Esophagus squamous epithelium (tissue), 5 donors: ENCODE data around the gene LDAH. TPM values are rescaled to one million over a fixed set of nuclear protein-coding genes. Genes with fewer than 3 reads are reported as not detected.

Experiments
- DNase-seq: peaks from one replicate; lab custom pipeline; 2025; lab: John Stamatoyannopoulos, UW
- H3K27ac ChIP-seq, 4 donors: fragments of 200-600 bp; sonication (generic); one replicate each; pipeline ENCODE4 v1.5.1; 2016 to 2019; ENCODE audit warnings: mild to moderate bottlenecking in 1 of 4
- H3K27me3 ChIP-seq, 4 donors: fragments of 200-600 bp; sonication (generic); 1 replicate in 3 of 4; 2 replicates in 1 of 4; pipeline versions ENCODE4 v1.5.1 to v1.6.0; 2017 to 2021; ENCODE audit warnings: antibody characterized with exemption in 1 of 4
- H3K36me3 ChIP-seq, 3 donors: fragments of 200-600 bp; sonication (generic); one replicate each; pipeline ENCODE4 v1.5.1; 2016 to 2019
- H3K4me1 ChIP-seq, 3 donors: fragments of 200-600 bp; sonication (generic); one replicate each; pipeline ENCODE4 v1.5.1; 2017 to 2019
- H3K4me3 ChIP-seq, 4 donors: fragments of 200-600 bp; sonication (generic); 1 replicate in 3 of 4; 2 replicates in 1 of 4; pipeline ENCODE4 v1.5.1; 2016 to 2019; ENCODE audit warnings: mild to moderate bottlenecking in 2 of 4, moderate library complexity in 1 of 4
- H3K9me3 ChIP-seq, 3 donors: fragments of 200-600 bp; sonication (generic); one replicate each; pipeline ENCODE4 v1.5.1; 2016 to 2019
- POLR2A ChIP-seq, 4 donors: fragments of 450-650 bp; IDR thresholded peaks; one replicate each; pipeline ENCODE4 v1.6.1; 2017; ENCODE audit warnings: antibody characterized with exemption in 4 of 4, mild to moderate bottlenecking in 4 of 4, moderate library complexity in 3 of 4
- WGBS, 2 donors: methylation state at CpG; one replicate each; pipeline ENCODE4 v1.1.5; 2018; 5-methylcytosine and 5-hydroxymethylcytosine counted together
- intact Hi-C: fragments of 100-400 bp; cut with DNase I; formaldehyde crosslinking; loops from one replicate; pipeline ENCODE4 v1.15.0; 2022
- total RNA-seq, 4 donors: library from RNA; depleted of rRNA; stranded (reverse); fragments of >200 nt; gene quantifications; one replicate each; pipeline ENCODE4 v1.1.0, GENCODE V29; 2016
- TF ChIP-seq, protein P1 (sequence below), 6 experiments: fragments of 450-650 bp in 4 of 6; fragments of 200-600 bp in 2 of 6; sonication (generic) in 2 of 6; IDR thresholded peaks; one replicate each; pipeline ENCODE4 v1.5.1; 2016 to 2019; ENCODE audit warnings: antibody characterized with exemption in 6 of 6, mild to moderate bottlenecking in 4 of 6, moderate library complexity in 4 of 6
- donor health status: DM: yes; HTN: yes; CAD: no.

Gene LDAH
- 10 to 100 TPM in 1 of 4 donors, 1 to 10 TPM in 3; 5.8 to 12.4 (median 8.5) TPM for total RNA-seq

DNA sequence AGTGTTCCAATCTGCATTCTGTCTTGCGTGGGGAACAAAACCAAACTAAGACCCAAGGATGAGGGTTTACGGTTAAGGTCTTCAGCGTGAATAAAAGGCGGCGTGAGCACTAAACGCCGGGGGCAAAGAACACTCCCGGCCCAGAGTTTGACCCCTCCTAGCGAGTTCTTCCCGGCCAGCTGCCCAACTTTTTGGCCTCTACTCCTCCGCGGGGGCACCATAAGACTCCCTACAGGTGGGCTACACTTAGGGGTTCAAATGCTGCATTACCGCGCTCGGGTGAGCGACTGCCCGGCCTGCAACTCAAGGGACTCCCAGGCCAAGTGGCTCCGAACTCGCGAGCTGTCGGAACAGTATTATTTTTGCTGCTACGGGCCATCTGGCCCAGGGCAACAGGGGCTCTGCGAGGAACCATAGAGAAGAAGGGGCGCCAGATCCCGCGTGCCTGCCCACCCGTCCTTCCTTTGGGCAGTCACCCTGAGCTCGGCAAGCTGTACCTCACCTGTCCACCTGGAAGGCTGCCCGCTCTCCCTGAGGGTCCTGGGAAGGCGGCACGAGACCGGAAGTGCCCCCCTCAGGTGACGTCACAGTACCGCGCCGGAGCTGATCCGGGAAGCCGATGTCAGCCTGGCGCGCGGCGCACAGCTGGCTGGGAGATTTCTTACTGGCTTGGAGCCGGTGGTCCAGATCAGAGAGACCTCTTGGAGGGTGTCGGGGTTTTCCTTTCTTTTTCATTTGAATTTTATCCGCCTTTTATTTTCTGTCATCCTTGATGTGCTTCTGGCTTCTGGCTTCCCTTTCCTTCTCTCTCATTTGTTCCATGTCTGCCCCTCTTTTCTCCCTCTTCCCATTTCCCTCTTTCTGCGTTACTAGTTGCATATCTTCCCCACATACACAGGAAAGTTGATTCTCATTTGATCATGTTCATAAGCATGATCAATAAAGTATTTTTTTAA, at the start of gene LDAH:
LDAH (minus strand) TSS at position 567 of the 956 bp plus-strand sequence. CDS start 21,638 bp downstream, outside the sequence.
- TF ChIP-seq, protein P1, sequence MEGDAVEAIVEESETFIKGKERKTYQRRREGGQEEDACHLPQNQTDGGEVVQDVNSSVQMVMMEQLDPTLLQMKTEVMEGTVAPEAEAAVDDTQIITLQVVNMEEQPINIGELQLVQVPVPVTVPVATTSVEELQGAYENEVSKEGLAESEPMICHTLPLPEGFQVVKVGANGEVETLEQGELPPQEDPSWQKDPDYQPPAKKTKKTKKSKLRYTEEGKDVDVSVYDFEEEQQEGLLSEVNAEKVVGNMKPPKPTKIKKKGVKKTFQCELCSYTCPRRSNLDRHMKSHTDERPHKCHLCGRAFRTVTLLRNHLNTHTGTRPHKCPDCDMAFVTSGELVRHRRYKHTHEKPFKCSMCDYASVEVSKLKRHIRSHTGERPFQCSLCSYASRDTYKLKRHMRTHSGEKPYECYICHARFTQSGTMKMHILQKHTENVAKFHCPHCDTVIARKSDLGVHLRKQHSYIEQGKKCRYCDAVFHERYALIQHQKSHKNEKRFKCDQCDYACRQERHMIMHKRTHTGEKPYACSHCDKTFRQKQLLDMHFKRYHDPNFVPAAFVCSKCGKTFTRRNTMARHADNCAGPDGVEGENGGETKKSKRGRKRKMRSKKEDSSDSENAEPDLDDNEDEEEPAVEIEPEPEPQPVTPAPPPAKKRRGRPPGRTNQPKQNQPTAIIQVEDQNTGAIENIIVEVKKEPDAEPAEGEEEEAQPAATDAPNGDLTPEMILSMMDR (IDR thresholded peaks at IDR 0.05): peak in 1 of 6 experiments; percentile 28
- peak in 2 of 4 donors; percentile 22 to 60 for TF ChIP-seq POLR2A (IDR thresholded peaks at IDR 0.05)
- DNase-seq: peak; percentile 46
- Histone ChIP-seq H3K36me3 (no peaks in the 10 kb centered on the region), H3K4me3 (peak within 1 kb of the TSS; percentile 55 to 91 (median 80)), H3K27ac (peak within 1 kb of the TSS; percentile 88 to 96 (median 94)), H3K27me3 (no peaks in the 10 kb centered on the region), H3K9me3 (no peaks in the 10 kb centered on the region), H3K4me1 (peaks cover 0 to 14% (median 0%) of the 10 kb centered on the region in 3 donors)
- 1 to 3% methylated on average over 32 to 33 of the region's 46 CpGs for WGBS, 2 donors
- intact Hi-C loops: no loop called here

DNA sequence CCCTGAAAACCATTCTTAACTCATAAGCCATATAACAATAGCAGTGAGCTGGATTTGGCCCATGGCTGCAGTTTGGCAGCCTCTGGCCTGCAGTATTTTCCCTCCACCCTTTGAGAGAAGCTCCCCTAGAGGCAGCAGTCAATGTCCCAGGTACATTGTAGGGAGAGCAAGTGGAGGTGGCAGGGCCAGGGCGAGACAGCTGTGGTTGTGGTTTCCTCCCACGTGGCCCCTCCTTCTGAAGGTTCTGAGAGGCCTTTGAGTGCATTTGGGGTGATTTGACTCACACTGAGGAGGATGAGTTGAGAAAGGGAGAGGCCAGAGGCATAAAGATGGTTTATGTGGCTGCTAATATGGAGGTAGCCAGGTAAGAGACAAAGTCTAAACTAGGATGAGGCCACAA, 45.5 kb upstream of the LDAH start:
- Histone ChIP-seq H3K4me3 (no peak overlapping the region), H3K4me1 (no peaks in the 10 kb centered on the region), H3K36me3 (no peaks in the 10 kb centered on the region), H3K27me3 (peaks cover 0 to 5% (median 0%) of the 10 kb centered on the region in 4 donors), H3K9me3 (no peaks in the 10 kb centered on the region), H3K27ac (no peak overlapping the region)
- DNase-seq: no peak
- intact Hi-C loops: no loop called here
- whole genome bisulfite sequencing, 2 donors: 14% methylated on average over 1 of the region's 2 CpGs; no CpG with 5 or more reads in 1 of the 2 donors
- no peak for TF ChIP-seq POLR2A (IDR thresholded peaks at IDR 0.05)
- TF ChIP-seq, protein P1 (IDR thresholded peaks at IDR 0.05): no peak

DNA sequence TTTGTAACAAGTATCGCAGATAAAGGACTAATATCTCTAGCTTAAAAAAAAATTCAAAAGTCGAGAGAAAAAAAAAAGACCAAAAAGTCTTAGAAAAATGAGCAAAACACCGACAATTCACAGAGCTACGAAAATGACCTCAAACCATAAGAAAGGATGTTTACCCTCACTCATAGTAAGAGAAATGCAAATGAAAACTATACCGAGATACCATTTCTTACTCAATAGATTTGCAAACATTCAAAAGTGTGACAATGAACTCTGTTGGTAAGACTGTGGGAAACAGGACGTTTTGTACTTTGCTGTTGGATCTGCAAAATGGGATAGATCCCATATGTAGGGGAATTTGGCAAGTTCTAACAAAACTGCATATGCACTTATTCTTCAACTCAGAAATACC, 39.9 kb upstream of the LDAH start:
- intact Hi-C loops: no loop called here
- H3K4me1 ChIP-seq: no peaks in the 10 kb centered on the region
- WGBS, 2 donors: 56 to 62% methylated on average over 6 of the region's 6 CpGs

DNA sequence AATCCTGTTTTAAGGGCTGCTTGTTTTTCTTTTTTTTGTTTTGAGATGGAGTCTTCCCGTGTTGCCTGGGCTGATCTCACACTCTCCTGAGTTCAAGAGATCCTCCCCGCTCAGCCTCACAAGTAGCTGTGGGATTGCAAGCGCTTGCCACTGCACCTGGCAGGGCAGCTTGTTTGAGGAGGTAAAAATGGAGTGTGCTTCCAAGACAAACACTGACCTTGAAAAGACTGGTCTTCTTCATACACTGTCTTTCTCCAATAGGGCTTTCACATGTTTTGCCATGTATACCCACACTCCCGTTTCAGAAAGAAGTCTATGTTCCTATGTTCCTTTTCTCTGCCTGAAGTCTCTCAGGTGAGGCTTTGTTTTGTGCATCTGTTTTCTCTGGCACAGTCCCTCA, 32.6 kb upstream of the LDAH start:
- TF ChIP-seq, protein P1 (IDR thresholded peaks at IDR 0.05): no peak
- TF ChIP-seq POLR2A (IDR thresholded peaks at IDR 0.05): no peak
- no peaks in the 10 kb centered on the region for H3K36me3 ChIP-seq
- 86 to 88% methylated on average over 4 of the region's 4 CpGs for WGBS, 2 donors
- H3K4me1 ChIP-seq: no peaks in the 10 kb centered on the region
- intact Hi-C loops: no loop called here
- no peak for DNase-seq
- no peak overlapping the region for H3K4me3 ChIP-seq
- H3K9me3 ChIP-seq: no peaks in the 10 kb centered on the region
- H3K27me3 ChIP-seq: peaks cover 0 to 21% (median 0%) of the 10 kb centered on the region in 4 donors
- no peak overlapping the region for H3K27ac ChIP-seq

More for the DNA sequence above, 39.9 kb upstream of the LDAH start:
- no peaks in the 10 kb centered on the region for H3K9me3 ChIP-seq
- H3K27me3 ChIP-seq: peaks cover 0 to 16% (median 0%) of the 10 kb centered on the region in 4 donors
- no peak for DNase-seq
- no peak overlapping the region for H3K27ac ChIP-seq
- no peak overlapping the region for H3K4me3 ChIP-seq
- TF ChIP-seq POLR2A (IDR thresholded peaks at IDR 0.05): no peak
- TF ChIP-seq, protein P1 (IDR thresholded peaks at IDR 0.05): no peak
- H3K36me3 ChIP-seq: no peaks in the 10 kb centered on the region

DNA sequence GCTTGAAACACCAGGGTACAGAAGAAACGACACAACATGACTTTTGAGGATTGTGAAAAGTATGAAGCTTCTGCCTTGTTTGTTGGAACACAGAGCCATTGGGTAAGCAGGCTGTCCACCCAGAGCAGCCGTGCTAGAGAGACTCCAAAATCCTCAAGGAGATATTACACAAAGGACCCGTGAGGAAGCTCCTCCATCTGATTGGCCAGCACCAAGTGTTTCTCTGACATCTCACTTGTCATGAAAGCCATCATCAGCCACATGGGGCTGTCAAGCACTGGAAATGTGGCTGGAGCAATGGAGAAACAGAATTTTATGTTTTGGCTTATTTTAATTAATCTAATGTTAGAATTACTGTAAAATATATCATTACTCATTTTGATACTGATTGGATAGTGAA, 29.8 kb upstream of the LDAH start:
- Histone ChIP-seq H3K4me1 (no peaks in the 10 kb centered on the region), H3K36me3 (no peaks in the 10 kb centered on the region), H3K27me3 (peaks cover 0 to 14% (median 0%) of the 10 kb centered on the region in 4 donors), H3K27ac (no peak overlapping the region), H3K9me3 (no peaks in the 10 kb centered on the region), H3K4me3 (no peak overlapping the region)
- DNase-seq: no peak
- no peak for TF ChIP-seq POLR2A (IDR thresholded peaks at IDR 0.05)
- TF ChIP-seq, protein P1 (IDR thresholded peaks at IDR 0.05): no peak
- 60 to 70% methylated on average over 3 of the region's 3 CpGs for WGBS, 2 donors
- intact Hi-C loops: no loop called here
